WTC11 (cell line): ENCODE measurements around the gene SIGLEC12.

ENCODE experiments used
- CTCF ChIP-seq: fragments of 200-600 bp; IDR thresholded peaks from 2 replicates; pipeline ENCODE4 v1.8.0; 2022; ENCODE audit warnings: antibody characterized with exemption
- SMAD3 ChIP-seq: sonication (generic); formaldehyde crosslinking; IDR thresholded peaks from 2 replicates; pipeline ENCODE4 v1.8.0; 2022; ENCODE audit warnings: missing genetic modification reagents, mild to moderate bottlenecking, borderline replicate concordance

GRCh38 chr19:51541458-51542357, 40.1 kb upstream of the SIGLEC12 start:
- TF ChIP-seq SMAD3 (CRISPR knock-in tag), result no peak
- TF ChIP-seq CTCF, result no peak
